HL-60 (cell line): ENCODE measurements around the gene SAMD14.

ENCODE experiments used
- CTCF ChIP-seq: IDR thresholded peaks from one replicate; pipeline ENCODE4 v1.5.1; 2011; ENCODE audit warnings: low read length, control low read depth, inconsistent platforms; ENCODE audit not compliant: insufficient read depth
- GABPA ChIP-seq: IDR thresholded peaks from 2 replicates; pipeline ENCODE4 v1.6.1; 2012; ENCODE audit warnings: low read depth
- POLR2AphosphoS5 ChIP-seq: IDR thresholded peaks from 2 replicates; pipeline ENCODE4 v1.6.1; 2012; ENCODE audit warnings: low read depth
- REST ChIP-seq: IDR thresholded peaks from 2 replicates; pipeline ENCODE4 v1.6.1; 2012; ENCODE audit warnings: low read depth; ENCODE audit not compliant: insufficient replicate concordance

- TF ChIP-seq CTCF (no peak), GABPA (no peak), REST (no peak), POLR2AphosphoS5 (no peak)
These were observed 16.2 kb downstream of the SAMD14 start for GRCh38 chr17:50113624-50114320.
